ENCODE data around the gene BLM.
A peak's percentile ranks its signal among the peaks of the same experiment; 100 is the strongest.

The BLM gene

GRCh38 chr15:90857337-90857736 is 140.2 kb downstream of the BLM start:
- DNase-seq = no peak

GRCh38 chr15:90857883-90858443 is 140.8 kb downstream of the BLM start:
- no peak for DNase-seq

GRCh38 chr15:90859234-90860131 is 142.3 kb downstream of the BLM start:
- peak; percentile 31 for DNase-seq

GRCh38 chr15:90860450-90860849 is 143.3 kb downstream of the BLM start:
- DNase-seq = no peak

- peak; percentile 48 for DNase-seq
Measured at GRCh38 chr15:90860942-90861675, 144.0 kb downstream of the BLM start.

- no peak for DNase-seq
Measured at GRCh38 chr15:90862487-90862886, 145.3 kb downstream of the BLM start.

- DNase-seq = peak; percentile 88
Measured at GRCh38 chr15:90862964-90863778, 146.0 kb downstream of the BLM start.

GRCh38 chr15:90863987-90864386 is 146.8 kb downstream of the BLM start:
- DNase-seq = peak; percentile 46

- no peak for DNase-seq
Measured at GRCh38 chr15:90864507-90864906, 147.4 kb downstream of the BLM start.

GRCh38 chr15:90865702-90866101 is 148.6 kb downstream of the BLM start:
- no peak for DNase-seq

Measured in inflammatory macrophage treated with lipopolysaccharide for 4 hours (primary cell).